NT2/D1 (cell line): ENCODE data around the gene HSPA1A.

Source experiments
- YY1 ChIP-seq: IDR thresholded peaks from 2 replicates; pipeline ENCODE4 v1.6.1; 2011; ENCODE audit not compliant: insufficient read length, insufficient read depth
- ZNF274 ChIP-seq: IDR thresholded peaks from 2 replicates; pipeline ENCODE4 v1.6.1; 2011; ENCODE audit warnings: mild to moderate bottlenecking, low read depth, low read length

DNA sequence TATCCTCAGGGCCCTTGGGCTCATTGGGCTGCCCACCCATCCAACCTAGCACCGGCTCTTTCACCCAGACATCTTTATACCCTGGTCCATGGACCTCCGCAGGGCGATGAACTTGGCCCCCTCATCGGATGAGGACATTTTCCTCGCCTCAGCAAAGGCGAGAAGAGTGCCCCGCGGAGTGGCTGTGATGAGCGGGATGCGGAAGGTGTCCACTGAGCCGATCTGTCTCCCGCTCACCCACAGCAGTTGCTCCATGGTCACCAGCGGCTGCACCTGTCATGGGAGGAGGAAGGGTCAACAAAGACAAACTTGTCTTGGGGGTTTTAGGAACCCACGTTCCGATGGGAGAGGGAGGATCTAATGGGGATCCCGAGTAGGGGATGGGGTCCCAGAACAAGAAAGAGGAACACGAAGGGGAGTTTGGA, 46.6 kb downstream of the HSPA1A start:
- TF ChIP-seq YY1 (no peak), ZNF274 (no peak)
